IMR-90 (cell line): Measurements from ENCODE around the gene MFNG.

Source experiments
- BHLHE40 ChIP-seq: fragments of 150-350 bp; IDR thresholded peaks from 2 replicates; pipeline ENCODE4 v1.6.1; 2016; ENCODE audit warnings: mild to moderate bottlenecking, low read depth, low read length
- CEBPB ChIP-seq: IDR thresholded peaks from 2 replicates; pipeline ENCODE4 v1.6.1; 2012; ENCODE audit warnings: low read depth, low read length, improper control_type of control experiment
- CHD1 ChIP-seq: IDR thresholded peaks from 2 replicates; pipeline ENCODE4 v1.6.1; 2012; ENCODE audit warnings: low read depth, low read length, improper control_type of control experiment
- FOS ChIP-seq: fragments of 150-350 bp; IDR thresholded peaks from 2 replicates; pipeline ENCODE4 v1.6.1; 2016; ENCODE audit warnings: low read depth, low read length
- MAFK ChIP-seq: IDR thresholded peaks from 2 replicates; pipeline ENCODE4 v1.6.1; 2012; ENCODE audit warnings: low read depth, low read length, improper control_type of control experiment
- MAZ ChIP-seq: IDR thresholded peaks from 2 replicates; pipeline ENCODE4 v1.6.1; 2012; ENCODE audit warnings: low read depth, mild to moderate bottlenecking, low read length, improper control_type of control experiment, moderate library complexity, borderline replicate concordance
- MXI1 ChIP-seq: IDR thresholded peaks from 2 replicates; pipeline ENCODE4 v1.6.1; 2012; ENCODE audit warnings: low read depth, mild to moderate bottlenecking, low read length, moderate library complexity, borderline replicate concordance
- POLR2A ChIP-seq: IDR thresholded peaks from 2 replicates; pipeline ENCODE4 v1.6.1; 2012; ENCODE audit warnings: mild to moderate bottlenecking, low read depth, low read length
- RAD21 ChIP-seq: IDR thresholded peaks from 2 replicates; pipeline ENCODE4 v1.6.1; 2012; ENCODE audit warnings: low read length, improper control_type of control experiment
- RCOR1 ChIP-seq: IDR thresholded peaks from 2 replicates; pipeline ENCODE4 v1.6.1; 2012; ENCODE audit warnings: mild to moderate bottlenecking, low read length, improper control_type of control experiment; ENCODE audit not compliant: insufficient replicate concordance
- RFX5 ChIP-seq: IDR thresholded peaks from 2 replicates; pipeline ENCODE4 v1.8.0; 2012; ENCODE audit warnings: low read depth, mild to moderate bottlenecking, low read length, moderate library complexity
- SMC3 ChIP-seq: fragments of 150-350 bp; IDR thresholded peaks from 2 replicates; pipeline ENCODE4 v1.6.1; 2016; ENCODE audit warnings: low read depth, mild to moderate bottlenecking, antibody characterized with exemption, low read length, moderate library complexity
- TF ChIP-seq, protein P1 (sequence below): conservative IDR thresholded peaks from 2 replicates; pipeline ENCODE4 v1.5.1; 2012; ENCODE audit warnings: mild to moderate bottlenecking, low read depth, low read length, improper control_type of control experiment
- TF ChIP-seq, protein P2 (sequence below): fragments of 150-350 bp; IDR thresholded peaks from 2 replicates; pipeline ENCODE4 v1.6.1; 2017; ENCODE audit warnings: mild to moderate bottlenecking, antibody characterized with exemption, low read length, low read depth

DNA sequence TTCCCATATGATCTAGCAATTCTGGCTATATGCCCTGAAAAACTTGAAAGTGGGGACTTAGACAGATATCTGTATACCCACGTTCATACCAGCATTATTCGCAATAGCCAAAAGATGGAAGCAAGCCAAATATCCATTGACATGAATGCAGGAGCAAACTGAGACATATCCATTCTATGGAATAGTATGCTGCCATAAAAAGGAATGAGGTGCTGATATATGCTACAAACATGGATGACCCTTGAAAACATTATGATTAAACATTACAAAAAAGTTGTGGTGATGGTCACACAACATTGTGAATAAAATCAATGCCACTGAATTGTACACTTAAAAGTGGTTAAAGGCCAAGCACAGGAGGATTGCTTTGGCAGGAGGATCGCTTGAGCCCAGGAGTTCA lies 25.5 kb downstream of the MFNG start:
- TF ChIP-seq BHLHE40 (no peak), POLR2A (no peak), RCOR1 (no peak), RAD21 (no peak), CEBPB (no peak), RFX5 (no peak), MAZ (no peak), MAFK (no peak), FOS (no peak), CHD1 (no peak), SMC3 (no peak), MXI1 (no peak)
- TF ChIP-seq, protein P1, sequence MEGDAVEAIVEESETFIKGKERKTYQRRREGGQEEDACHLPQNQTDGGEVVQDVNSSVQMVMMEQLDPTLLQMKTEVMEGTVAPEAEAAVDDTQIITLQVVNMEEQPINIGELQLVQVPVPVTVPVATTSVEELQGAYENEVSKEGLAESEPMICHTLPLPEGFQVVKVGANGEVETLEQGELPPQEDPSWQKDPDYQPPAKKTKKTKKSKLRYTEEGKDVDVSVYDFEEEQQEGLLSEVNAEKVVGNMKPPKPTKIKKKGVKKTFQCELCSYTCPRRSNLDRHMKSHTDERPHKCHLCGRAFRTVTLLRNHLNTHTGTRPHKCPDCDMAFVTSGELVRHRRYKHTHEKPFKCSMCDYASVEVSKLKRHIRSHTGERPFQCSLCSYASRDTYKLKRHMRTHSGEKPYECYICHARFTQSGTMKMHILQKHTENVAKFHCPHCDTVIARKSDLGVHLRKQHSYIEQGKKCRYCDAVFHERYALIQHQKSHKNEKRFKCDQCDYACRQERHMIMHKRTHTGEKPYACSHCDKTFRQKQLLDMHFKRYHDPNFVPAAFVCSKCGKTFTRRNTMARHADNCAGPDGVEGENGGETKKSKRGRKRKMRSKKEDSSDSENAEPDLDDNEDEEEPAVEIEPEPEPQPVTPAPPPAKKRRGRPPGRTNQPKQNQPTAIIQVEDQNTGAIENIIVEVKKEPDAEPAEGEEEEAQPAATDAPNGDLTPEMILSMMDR: no peak
- TF ChIP-seq, protein P2, sequence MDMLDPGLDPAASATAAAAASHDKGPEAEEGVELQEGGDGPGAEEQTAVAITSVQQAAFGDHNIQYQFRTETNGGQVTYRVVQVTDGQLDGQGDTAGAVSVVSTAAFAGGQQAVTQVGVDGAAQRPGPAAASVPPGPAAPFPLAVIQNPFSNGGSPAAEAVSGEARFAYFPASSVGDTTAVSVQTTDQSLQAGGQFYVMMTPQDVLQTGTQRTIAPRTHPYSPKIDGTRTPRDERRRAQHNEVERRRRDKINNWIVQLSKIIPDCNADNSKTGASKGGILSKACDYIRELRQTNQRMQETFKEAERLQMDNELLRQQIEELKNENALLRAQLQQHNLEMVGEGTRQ: no peak
